ENCODE results near the gene POLR3GL.
A peak's percentile ranks its signal among the peaks of the same experiment; 100 is the strongest.

The POLR3GL gene

GRCh38 chr1:145956781-145957442 is 7.6 kb upstream of the POLR3GL start:
- TF ChIP-seq SPI1 (IDR thresholded peaks at IDR 0.05; ENCODE audit: borderline replicate concordance, low read depth) (no peak), POLR2AphosphoS5 (IDR thresholded peaks at IDR 0.05; ENCODE audit: low read depth) (no peak), CTCF (IDR thresholded peaks at IDR 0.05; ENCODE audit: insufficient read depth, low read length) (no peak), GABPA (IDR thresholded peaks at IDR 0.05; ENCODE audit: low read depth) (no peak), REST (IDR thresholded peaks at IDR 0.05; ENCODE audit: insufficient replicate concordance, low read depth) (no peak)
- peak overlapping the region; percentile 69 for H3K4me3 ChIP-seq (replicated peaks; ENCODE audit: insufficient read depth, low read length)
- H3K27ac ChIP-seq (replicated peaks), result peak overlapping the region; percentile 82
- no peaks in the 10 kb centered on the region for H3K27me3 ChIP-seq (ENCODE audit: insufficient read depth, poor library complexity, severe bottlenecking)
- no peak for DNase-seq (ENCODE audit: low read depth in 1 of 2, low spot score in 1 of 2)

GRCh38 chr1:145957443-145958319 is 6.8 kb upstream of the POLR3GL start, which contains the start of gene LIX1L:
Gene LIX1L (minus strand): TSS chr1:145958017. CDS start chr1:145957927, 90 bp downstream.
- Histone ChIP-seq H3K27me3 (ENCODE audit: insufficient read depth, poor library complexity, severe bottlenecking) (no peaks in the 10 kb centered on the region), H3K27ac (replicated peaks) (peak within 1 kb of the TSS; percentile 82), H3K4me3 (replicated peaks; ENCODE audit: insufficient read depth, low read length) (peak within 1 kb of the TSS; percentile 69)
- TF ChIP-seq CTCF (IDR thresholded peaks at IDR 0.05; ENCODE audit: insufficient read depth, low read length) (no peak), POLR2AphosphoS5 (IDR thresholded peaks at IDR 0.05; ENCODE audit: low read depth) (peak; percentile 69; the same call in 1 of the 2 replicates)
- peak; percentile 83 to 98 for DNase-seq (ENCODE audit: low read depth in 1 of 2, low spot score in 1 of 2)

GRCh38 chr1:145958734-145959133 is 5.8 kb upstream of the POLR3GL start:
- TF ChIP-seq POLR2AphosphoS5 (IDR thresholded peaks at IDR 0.05; ENCODE audit: low read depth) (no peak), REST (IDR thresholded peaks at IDR 0.05; ENCODE audit: insufficient replicate concordance, low read depth) (no peak), CTCF (IDR thresholded peaks at IDR 0.05; ENCODE audit: insufficient read depth, low read length) (no peak), GABPA (IDR thresholded peaks at IDR 0.05; ENCODE audit: low read depth) (no peak), SPI1 (IDR thresholded peaks at IDR 0.05; ENCODE audit: borderline replicate concordance, low read depth) (no peak)

More at GRCh38 chr1:145958734-145959133, 5.8 kb upstream of the POLR3GL start:
- no peaks in the 10 kb centered on the region for H3K27me3 ChIP-seq (ENCODE audit: insufficient read depth, poor library complexity, severe bottlenecking)
- no peak overlapping the region for H3K27ac ChIP-seq (replicated peaks)
- H3K4me3 ChIP-seq (replicated peaks; ENCODE audit: insufficient read depth, low read length), result no peak overlapping the region
- DNase-seq (ENCODE audit: low read depth in 1 of 2, low spot score in 1 of 2), result no peak

Measured in HL-60 (cell line).